HK-2 (cell line): ENCODE measurements around the gene DUOXA1.

Experiments
- DNase-seq: peaks from one replicate; pipeline ENCODE4 v3.0.0-alpha.2; 2018; ENCODE audit not compliant: unreplicated experiment

DUOXA1 gene, protein sequence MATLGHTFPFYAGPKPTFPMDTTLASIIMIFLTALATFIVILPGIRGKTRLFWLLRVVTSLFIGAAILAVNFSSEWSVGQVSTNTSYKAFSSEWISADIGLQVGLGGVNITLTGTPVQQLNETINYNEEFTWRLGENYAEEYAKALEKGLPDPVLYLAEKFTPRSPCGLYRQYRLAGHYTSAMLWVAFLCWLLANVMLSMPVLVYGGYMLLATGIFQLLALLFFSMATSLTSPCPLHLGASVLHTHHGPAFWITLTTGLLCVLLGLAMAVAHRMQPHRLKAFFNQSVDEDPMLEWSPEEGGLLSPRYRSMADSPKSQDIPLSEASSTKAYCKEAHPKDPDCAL

DNA sequence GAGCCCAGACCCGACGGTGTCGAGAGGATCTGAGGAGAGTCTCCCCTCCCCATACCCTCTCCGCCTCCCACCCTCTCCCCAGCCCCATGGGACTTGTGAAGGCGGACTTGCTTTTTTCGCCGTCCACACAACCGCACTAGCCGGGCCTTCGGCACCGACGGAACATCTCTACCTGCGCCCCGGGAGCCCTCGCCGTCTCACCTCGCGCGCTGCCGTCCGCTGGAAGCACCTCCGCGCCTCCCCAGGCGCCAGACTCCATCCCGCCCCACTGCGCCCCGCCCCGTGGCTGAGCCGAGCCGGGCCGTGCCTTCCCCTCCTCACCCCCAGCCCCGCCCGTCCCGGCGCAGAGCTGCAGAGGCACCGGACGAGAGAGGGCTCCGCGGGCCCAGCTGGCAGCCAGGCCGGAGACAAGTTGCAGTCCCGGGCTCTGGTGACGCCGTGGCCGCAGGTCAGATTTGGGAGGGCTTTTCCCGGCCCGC, at the start of gene DUOXA1, which contains the start of gene DUOX1:
TSS of gene DUOXA1 (minus strand) at position 229 of the 479 bp plus-strand sequence. CDS start 6,865 bp downstream, outside the sequence.
TSS of gene DUOX1 (plus strand) at position 344 of the 479 bp plus-strand sequence. CDS start 1,973 bp downstream, outside the sequence.
- DNase-seq: no peak

DNA sequence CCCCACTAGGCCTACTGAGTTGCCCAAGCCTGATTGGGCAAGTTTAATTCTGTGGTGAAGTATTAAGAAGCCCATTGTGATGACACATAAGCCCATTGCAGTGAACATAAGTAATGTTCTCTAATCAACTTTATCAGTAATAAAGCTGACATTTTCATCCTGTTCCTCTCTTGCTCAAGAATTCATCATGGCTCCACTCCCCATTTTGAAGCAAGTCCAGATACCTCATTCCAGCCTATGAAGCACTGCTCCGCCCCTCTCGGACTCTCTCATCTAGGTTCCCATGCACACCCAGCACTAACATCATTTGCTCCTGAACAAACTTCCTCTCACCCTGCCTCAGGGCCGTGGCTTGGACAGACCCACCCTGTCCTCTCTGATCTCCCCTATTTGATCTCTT, 47.6 kb upstream of the DUOXA1 start:
- DNase-seq: no peak

DNA sequence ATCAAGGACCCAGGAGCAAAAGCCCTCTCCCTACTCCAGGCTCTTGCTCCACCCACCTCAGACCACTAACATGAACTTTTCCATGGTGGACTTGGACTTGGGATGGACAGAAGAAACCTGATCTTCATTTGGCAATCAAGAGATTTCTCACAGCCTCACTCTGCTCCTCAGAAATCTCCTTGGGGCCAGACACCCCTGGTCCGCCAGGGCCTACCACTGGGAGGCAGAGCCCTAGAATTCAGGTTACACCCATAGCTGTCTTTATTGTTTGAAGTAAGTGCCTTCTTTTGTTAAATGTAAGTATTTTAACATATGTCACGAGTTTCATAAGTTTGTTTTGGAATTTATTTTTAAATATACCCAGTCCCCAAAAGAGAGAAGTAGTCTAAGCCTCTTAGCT, 44.9 kb upstream of the DUOXA1 start:
- DNase-seq: no peak

DNA sequence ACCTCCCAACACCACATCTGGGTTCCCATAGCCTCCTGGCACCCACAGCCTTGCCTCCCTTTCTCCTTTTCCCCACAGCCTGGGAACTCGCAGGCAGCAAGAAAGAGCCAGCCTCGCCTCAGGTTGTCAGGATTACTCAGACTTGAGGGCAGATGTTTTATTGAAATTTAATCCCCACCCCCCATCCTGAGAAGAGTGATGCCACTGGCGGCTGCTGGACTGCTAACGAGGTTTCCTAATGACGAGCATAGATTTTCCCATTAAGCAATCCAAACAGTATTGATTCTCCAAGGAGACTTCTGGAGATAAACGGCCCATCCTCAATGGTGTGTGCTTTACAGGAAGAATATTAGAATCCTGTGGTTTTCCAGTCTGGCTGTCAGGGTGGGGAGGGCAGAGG, 44.4 kb upstream of the DUOXA1 start:
- DNase-seq: no peak

DNA sequence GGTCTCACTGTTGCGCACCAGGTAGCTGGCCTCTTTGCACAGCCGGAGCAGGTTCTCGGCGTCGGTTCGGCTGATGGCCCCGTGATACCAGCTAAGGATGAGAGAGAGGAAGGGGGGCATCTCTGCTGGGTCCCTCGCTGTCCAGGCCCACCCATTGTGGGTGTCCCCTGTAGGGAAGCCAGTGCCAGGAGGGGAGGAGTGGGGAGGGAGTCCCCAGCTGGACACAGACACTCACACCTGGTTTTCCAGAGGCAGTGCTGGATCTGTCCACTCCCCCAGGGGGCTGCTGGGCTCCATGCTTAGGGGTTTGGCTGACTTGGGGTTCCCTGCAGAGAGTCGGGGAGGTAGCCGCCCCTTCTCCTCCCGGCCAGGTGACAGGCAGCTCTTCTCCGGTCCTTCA, 42.2 kb upstream of the DUOXA1 start:
- DNase-seq: no peak

DNA sequence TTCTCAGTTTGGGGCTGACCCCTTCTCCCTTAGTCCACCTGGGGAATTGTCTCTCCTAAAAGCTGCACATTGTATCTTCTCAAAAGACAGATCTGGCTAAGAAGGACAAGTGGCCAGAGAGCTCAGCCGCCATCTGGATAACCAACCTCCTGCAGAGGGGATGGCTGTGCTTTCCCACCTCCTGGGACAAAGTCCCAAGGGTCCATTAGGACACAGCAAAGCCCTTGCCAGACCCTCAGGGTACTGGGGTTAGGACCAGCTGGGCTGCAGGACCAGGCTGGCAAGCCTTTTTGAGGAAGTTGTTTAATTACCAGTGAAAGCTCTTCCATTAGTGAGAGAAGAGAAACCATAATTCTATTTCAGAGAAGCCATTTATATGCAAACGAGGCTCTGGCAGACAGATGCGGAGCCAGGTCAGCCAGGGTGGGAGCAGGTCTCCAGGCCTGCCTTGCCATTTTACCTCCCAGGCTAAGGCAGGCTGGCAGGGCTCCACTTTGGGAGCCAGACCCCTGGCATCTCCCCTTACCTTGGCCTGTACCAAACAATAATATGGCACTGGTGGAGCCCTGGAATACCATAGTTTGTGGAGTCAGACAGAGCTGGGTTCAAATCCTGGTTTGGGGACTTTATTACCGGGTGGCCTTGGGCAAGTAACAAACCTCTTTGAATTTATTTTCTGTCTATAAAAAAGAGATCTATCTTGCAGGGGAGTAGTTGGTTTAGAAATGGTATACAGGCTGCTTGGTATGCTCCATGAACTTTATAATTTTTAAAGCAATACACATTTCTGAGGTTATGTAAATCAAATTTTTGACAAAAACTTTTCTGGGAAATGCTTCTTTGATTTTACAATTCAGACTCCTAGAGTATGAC, 40.2 kb upstream of the DUOXA1 start:
- DNase-seq: no peak

DNA sequence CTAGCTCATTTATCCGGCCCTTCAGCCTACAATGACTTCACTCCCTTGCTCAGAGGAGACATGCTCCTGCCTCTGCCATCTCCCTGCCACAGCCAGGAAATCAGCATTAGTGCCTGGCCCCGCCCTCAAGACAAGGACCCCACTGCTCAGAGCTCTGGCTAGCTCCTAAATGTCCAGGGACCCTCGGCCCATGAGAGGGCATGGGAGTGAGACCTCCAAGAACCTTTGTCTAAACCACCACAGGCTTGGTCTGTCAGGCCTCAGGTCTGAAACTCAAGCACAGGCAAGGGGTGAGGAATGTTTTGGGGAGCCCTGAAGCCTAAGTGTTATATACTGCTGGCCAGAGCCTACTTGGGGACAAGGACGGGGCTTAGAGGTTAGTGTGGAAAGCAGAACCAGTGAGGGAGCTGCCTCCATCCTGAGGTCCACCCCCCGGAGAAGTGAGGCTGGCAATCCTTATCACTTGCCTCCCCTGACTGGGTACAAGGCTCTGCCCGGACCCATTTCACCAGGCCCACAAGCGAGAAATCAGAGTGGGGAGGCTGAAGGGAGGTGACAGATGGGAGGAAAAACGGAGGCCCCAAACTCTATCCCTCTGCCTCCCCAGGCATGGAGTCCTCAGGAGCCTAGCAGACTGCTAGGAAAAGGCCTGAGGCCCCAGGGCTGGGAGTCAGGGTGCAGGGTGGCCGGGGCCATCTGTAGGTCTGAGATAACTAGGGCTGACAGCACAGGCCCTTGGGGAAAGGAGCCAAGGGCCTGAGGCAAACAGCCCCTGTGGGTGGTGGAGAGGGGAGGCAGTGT, 39.3 kb upstream of the DUOXA1 start:
- DNase-seq: no peak

DNA sequence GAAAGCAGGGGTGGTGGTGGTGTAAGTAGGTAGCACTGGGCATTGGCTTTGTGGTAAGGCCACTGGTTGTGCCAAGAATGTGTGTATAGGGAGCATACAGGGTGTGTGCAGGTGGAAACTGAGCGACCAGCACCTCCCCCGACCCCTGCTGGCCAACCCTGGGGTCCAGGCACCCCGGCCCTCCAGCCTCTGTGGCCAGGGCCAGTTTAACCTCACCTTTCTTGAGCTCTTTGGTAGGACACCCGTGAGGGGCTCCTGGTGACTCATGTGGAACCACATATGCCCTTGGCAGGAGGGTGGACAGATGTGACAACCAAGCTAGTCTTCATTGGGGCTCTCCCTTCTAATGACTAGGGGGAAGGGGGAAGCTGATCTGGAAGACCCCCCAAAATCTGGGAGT, 38.6 kb upstream of the DUOXA1 start:
- DNase-seq: no peak

DNA sequence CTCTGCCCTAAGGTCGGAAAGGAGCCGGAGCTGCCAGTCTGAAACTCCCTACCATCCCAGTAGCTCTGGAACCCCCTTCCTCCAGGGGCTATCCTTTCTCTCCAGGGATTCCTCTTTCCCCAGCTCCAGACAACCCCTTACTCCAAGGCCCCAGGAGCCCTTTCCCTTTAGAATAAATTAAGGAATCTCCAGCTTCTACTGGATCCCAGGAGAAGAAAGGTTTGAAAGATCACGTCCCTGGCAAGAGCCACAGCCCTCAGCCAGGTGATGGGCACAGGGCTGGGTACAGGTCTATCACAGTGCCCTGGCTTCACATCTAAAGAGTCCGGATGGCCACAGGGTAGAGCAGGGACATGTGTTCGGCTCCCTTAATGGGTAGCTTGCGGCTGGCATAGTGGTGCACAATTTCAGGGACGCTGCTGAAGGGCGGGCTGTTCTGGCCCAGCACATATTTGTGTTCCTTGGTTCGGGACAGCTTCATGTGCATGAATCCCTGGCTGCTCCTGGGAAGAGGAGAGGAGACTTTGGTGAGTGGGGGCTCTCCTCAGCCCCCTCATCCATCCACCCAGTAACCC, 38.0 kb upstream of the DUOXA1 start:
- no peak for DNase-seq

DNA sequence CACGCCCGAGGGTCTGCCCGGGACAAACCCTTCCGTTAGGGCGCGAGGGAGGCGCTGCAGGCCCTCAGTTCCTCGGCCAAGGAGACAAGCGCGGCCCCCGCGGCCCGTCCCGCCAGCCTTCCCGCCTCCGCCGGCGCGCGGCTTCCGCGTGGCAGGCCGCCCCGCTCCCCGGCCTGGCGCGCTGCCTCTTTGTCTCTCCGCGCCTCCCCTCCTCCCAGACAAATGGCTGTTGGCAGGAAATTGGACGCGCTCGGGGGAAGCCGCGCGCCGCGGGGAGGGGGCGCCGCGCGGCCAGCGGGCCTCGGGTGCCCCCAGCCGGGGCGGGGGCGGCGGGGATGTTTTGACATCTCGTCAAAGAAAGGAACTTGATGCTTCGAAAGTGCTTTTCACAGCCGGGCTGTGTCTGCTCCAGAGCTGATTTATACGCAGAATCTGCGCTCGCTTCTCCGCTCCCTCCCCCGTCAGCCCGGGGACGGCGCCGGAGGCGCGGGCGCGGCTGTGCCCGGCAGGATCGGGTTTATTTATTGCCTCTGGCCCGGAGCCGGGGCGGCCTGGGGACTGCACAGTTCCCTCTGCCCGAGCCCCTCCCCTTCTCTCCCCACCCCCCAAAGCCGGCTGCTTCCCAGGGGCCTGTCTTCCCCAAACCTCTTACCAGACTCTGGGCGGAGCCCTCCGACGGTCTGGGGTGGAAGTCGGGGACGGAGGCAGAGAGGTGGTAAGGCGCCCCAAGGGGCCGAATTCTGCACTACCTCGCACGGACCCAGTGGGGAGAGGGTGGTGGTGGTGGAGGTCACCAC, 37.4 kb upstream of the DUOXA1 start:
- DNase-seq: peak; percentile 75

DNA sequence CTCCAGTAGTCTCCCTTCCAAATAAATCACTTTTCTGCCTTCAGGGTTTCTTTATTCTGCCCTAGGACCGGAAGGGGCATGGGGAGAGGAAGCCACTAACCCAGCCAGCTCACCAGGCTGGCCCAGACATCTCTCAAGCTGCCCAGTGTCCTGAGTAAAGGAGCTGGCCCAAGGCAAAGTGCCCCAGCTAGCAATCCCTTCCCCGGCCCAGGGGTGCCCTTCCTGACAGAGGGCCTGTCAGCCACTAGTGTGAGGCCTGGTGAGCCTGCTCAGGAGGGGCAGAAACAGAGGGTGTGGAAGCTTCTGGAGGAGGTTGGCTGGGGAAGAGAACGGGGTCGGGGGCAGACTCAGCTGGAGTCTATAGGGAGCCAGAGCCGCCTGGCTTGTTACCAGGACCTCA, 35.9 kb upstream of the DUOXA1 start:
- DNase-seq: no peak

DNA sequence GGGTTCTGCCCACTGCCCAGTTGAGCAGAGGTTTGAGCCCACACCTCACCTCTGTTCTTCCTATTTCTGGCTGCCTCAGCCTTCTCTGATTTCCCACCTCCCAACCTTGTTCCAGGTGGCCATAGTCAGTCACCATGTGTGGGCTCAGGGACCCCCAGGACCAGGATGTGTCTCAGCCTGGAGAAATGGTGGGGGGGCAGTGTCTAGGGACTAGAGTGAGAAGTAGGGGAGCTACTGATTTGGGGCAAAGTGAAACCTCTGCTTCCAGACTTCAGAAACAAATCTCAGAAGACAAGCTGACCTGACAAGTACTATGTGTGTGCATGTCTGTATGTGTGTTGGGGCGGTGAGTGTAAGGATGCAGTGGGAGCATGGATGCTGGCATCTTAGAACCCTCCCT, 35.2 kb upstream of the DUOXA1 start:
- DNase-seq: no peak

DNA sequence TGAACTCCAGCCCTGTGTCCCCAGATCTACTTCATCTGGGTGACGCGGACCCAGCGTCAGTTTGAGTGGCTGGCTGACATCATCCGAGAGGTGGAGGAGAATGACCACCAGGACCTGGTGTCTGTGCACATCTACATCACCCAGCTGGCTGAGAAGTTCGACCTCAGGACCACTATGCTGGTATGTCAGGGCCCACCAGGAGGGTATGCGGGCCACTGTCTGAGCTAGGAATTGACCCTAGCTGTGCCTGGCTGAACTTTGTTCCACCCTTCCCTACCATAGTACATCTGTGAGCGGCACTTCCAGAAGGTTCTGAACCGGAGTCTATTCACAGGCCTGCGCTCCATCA, 33.8 kb upstream of the DUOXA1 start:
- no peak for DNase-seq

DNA sequence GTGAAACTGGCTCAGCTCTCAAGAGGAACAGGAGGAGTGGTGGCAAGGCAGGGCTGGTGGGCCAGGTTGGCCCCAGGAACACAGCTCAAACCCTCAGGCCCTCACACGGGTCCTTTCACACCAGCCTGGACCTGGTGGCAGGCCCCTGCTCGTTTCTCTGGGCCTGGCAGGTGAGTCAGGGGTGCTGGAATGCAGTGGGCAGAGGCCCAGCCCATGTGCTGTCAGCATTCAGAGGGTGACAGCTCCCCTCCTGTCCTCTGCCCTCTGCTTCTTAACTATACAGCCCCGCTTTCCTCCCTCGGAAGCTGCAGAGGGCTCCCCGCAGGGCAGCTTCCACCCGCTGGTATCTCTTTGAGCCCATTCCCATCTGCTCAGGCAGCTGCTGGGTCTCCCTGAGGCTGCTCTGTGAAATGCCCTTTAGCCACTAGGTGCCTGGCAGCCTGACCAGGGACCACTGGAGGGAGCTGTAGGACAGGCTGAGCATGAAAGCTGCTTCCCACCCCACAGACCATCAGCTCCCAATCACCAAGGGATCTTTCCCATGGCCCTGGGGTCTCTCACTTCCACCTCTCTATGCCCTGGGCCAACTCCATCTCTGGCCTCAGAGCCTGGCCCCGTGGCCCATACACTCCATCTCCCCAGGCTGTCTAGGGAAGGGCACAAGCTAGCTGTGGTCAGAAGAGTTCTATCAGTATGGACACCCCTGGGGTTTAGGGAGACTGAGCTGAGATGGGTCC, 33.3 kb upstream of the DUOXA1 start:
- DNase-seq: peak; percentile 73

DNA sequence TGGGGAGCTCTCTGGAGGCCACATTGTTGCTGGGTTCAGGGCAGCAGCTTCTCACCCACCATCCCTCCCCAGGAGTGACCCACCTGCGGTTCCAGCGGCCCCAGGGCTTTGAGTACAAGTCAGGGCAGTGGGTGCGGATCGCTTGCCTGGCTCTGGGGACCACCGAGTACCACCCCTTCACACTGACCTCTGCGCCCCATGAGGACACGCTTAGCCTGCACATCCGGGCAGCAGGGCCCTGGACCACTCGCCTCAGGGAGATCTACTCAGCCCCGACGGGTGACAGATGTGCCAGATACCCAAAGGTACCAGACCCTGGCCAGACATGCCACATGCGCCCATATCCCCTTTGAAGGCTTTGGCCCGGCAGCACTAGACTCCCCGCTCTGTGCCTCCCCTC, 32.0 kb upstream of the DUOXA1 start:
- no peak for DNase-seq

DNA sequence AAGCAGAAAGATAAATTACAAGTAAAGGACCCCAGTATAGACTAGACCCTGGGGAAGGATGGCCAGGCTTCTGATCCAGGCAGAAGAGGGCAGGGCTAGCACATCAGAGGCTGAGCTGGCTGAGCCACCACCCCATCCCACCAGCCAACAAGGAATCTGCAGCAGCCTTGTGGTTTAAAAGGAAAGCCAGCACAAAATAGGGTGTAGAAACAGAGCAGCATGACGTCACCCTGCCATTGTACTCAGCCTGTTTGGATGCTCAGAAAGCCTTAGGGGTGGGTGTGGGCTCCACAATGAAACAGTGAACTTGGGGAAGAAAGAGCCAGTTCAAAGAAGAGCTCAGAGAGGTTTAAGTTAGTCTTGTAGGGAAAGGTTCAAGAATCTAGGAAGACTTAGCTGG, 28.3 kb upstream of the DUOXA1 start:
- DNase-seq: no peak

DNA sequence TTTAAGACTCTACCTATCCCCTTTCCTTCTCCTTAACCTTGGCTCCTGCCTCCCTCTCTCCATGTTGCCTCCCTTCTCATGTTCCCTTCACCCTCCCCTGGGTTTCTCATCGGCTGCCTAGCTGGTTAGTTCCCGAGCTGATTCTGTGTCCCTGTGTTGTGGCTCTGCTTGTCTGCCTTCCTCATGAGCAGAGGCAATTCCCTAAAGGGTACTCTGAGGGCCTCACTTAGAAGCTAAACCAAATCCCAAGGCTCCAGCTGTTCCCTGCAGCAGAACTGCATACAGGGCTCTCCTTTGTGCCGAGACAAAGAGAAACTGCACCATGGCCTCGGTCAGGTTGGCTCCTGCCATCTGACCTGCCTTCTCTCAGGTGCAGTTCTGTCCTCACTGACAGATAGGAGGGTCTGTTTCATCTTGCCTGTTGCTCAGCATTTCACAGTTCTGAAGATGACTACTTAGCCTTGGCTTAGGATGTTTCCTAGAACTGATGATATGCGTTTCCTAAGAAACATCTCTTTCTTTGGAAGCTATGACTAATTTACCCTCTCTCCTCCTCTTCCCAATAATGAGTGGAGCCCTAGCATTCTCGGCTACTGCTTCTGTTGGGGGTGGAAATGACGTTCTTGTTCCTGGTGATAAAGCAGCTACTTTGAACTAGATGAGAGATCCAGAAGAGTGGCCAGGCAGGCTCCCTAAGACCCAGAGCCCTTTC, 27.2 kb upstream of the DUOXA1 start:
- no peak for DNase-seq

DNA sequence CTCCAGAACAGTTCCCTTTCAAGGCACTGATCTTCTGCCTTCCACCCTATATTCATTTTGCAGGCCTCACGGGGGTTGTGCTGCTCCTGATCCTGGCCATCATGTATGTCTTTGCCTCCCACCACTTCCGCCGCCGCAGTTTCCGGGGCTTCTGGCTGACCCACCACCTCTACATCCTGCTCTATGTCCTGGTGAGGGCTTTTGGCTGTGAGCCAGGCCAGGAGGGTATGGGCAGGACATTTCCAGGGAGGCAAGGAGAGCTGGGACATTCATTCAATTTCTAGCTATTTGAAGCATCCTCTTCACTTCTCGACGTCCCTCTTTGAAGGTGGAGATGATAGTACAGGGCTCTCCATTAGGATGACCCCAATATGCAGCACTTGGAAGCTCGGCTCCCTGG, 26.1 kb upstream of the DUOXA1 start:
- DNase-seq: no peak

DNA sequence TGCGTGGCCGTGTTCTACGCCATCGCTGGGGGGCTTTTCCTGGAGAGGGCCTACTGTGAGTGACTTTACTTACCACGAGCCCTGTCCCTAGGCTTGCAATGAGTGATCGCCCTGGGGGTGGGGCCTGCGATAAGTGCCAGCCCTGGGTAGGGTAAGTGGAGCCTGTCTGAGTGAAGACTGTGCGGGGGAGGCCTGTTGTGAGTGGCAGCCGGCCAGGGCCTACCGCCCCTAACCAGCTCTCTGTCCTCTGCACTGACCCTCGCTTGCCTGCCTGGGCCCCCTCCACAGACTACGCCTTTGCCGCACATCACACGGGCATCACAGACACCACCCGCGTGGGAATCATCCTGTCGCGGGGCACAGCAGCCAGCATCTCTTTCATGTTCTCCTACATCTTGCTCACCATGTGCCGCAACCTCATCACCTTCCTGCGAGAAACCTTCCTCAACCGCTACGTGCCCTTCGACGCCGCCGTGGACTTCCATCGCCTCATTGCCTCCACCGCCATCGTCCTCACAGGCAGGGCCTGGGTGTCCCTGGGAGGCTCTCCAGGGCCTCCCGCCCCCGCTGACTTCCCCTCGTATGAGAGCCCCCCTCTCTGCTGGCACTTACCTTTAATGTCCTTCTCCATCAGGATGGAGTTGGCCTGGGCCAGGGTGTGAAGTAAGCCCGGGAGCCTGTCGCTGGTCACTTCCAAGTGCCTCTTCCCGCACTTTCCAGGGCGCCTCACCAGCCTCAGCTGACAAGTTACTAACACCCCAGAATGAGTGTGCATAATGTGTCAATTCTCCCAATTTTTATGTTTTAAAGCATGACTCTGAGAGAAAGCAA, 22.5 kb upstream of the DUOXA1 start:
- no peak for DNase-seq
